ENCODE results near the gene WDFY3. TPM values are rescaled to one million over a fixed set of nuclear protein-coding genes. Genes with fewer than 3 reads are reported as not detected.
"Not testable (repeated sequence)": the region's sequence is repeated elsewhere in the genome, so short reads cannot be mapped to it uniquely, and the experiment has no call there.

WDFY3 gene
- total RNA-seq, 1 experiment from 2014 or later = 20.9 TPM

- no peak for DNase-seq (ENCODE audit: low read depth)
These were observed 247.8 kb downstream of the WDFY3 start for GRCh38 chr4:84718699-84719098.

GRCh38 chr4:84710548-84710947 is 255.9 kb downstream of the WDFY3 start:
- DNase-seq (ENCODE audit: low read depth) = no peak

DNA sequence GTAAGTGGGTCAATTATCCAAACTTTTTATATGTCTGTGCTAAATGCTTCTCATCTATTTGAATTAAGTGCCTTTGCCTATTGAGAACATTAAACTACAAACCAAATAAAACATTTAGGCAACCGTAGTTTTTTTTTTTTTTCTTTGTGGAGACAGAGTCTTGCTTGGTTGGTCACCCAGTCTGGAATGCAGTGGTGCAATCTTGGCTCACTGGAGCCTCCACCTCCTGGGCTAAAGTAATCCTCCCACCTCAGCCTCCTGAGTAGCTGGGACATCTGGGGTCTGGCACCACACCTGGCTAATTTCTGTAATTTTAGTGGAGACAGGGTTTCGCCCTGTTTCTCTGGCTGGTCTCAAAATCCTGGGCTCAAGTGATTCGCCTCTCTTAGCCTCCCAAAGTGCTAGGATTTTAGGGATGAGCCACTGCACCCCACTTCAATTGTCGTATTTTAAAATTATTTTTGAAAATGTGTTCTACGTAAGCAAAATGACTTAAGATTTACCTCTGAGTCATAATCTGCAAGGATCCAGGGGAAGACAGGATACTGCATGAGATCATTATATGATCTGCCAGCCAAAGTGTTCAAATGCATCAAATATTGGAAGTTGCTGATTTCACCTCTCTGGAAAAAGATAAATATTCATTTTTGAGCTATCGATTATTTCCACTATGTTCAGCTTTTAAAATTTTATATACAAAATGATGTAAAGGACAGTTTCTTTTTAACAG is 257.9 kb downstream of the WDFY3 start:
- DNase-seq (ENCODE audit: low read depth) = no peak

- no peak for DNase-seq (ENCODE audit: low read depth)
These were observed 260.2 kb downstream of the WDFY3 start for GRCh38 chr4:84706286-84706685.

DNA sequence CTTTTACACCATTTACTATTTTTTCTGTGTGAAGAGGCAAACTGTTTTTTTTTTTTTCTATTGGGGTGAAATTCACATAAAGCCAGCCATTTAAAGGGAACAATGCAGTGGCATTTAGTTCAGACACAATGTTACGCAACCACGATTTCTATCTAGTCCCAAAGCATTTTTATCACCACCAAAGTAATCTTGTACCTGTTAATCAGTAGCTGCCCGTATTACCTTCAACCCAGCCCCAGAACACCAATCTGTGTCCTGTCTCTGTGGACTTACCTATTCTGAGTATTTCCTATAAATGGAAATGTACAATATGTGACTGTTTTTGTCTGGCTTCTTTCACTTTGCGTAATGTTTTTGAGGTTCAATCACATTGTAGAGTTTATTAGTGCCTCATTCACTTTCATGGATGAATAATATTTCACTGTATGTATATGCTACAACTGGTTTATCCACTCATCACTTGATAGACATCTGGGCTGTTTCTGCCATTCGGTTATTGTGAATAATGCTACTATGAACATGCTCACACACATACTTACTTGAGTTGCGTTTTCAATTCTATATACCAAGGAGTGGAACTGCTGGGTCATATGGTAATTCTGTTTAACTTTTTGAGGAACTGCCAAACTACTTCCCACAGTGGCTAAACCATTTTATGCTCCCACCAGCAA is 267.4 kb downstream of the WDFY3 start:
- DNase-seq (ENCODE audit: low read depth) = no peak

DNA sequence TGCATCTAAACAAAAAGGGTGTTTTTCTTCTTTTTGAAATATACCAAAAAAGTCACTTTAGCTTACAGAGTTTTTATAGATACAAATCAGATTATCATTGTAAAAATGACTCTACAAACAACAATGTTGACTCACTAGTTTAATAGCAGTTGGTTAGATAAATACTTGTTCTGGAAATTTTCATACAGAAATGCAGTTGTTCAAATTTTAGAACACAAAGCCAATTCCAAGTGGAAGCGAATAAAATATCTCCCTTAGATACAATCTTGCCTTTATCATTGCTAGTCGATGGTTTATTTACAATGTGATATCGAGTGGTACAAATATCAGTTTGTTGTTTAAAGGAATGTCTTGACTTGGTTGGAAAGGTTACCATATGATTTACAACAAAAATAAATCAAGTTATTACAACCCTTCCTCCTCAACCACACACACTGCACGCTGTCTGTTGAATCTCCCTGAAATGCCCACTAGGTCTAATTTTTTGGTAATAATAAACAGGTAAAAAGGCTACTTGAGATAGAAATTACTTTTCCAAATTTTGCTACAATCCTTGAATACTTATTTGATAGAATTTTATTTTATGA is 268.8 kb downstream of the WDFY3 start:
- DNase-seq (ENCODE audit: low read depth) = peak; percentile 33

DNA sequence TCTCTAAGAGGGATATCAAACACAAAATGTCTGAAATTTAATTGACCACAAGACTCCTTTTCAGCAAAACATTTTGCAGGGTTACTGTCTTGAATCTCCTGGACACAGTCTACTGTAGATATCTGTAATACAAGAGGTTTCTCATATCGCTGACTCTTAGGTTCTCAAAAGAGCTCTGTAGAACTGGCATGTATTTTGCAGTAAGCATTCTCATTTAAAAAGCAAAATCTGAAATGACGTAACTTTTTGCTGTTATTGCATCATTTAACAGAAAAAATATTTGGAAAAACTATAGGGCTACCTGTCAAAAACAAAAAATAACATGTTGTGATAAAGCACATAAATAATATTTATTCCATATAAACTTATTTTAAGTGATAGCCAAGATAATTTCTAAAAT is 269.3 kb downstream of the WDFY3 start:
- DNase-seq (ENCODE audit: low read depth) = no peak

- DNase-seq (ENCODE audit: low read depth) = no peak
These were observed 274.7 kb downstream of the WDFY3 start for GRCh38 chr4:84691800-84692199.

GRCh38 chr4:84691170-84691691 is 275.3 kb downstream of the WDFY3 start:
- DNase-seq (ENCODE audit: low read depth) = peak; percentile 94

GRCh38 chr4:84690481-84690880 is 276.0 kb downstream of the WDFY3 start:
- peak; percentile 38 for DNase-seq (ENCODE audit: low read depth)

GRCh38 chr4:84689197-84689596 is 277.3 kb downstream of the WDFY3 start:
- no peak for DNase-seq (ENCODE audit: low read depth)

DNA sequence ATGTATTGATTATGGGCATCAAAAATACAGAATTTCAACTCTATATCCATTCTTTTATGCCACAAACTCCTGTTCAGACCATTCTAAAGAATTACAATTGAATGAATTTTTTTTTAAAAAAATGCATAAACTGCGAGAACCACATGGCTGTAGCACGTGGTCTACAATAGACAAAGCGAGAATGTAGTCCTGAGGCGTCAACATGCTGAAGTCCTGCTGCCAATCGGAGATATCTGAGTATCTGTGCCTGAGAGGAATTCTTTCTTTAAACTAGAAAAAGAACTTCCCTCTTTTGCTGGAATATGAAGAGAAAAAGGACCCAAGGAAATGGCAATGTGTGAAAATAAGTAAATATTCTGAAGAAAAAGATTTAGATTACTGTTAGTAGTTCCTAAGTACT is 277.9 kb downstream of the WDFY3 start:
- no peak for DNase-seq (ENCODE audit: low read depth)

- no peak for DNase-seq (ENCODE audit: low read depth)
These were observed 281.4 kb downstream of the WDFY3 start for GRCh38 chr4:84685105-84685504.

- DNase-seq (ENCODE audit: low read depth) = no peak
These were observed 282.1 kb downstream of the WDFY3 start for GRCh38 chr4:84684361-84684760.

DNA sequence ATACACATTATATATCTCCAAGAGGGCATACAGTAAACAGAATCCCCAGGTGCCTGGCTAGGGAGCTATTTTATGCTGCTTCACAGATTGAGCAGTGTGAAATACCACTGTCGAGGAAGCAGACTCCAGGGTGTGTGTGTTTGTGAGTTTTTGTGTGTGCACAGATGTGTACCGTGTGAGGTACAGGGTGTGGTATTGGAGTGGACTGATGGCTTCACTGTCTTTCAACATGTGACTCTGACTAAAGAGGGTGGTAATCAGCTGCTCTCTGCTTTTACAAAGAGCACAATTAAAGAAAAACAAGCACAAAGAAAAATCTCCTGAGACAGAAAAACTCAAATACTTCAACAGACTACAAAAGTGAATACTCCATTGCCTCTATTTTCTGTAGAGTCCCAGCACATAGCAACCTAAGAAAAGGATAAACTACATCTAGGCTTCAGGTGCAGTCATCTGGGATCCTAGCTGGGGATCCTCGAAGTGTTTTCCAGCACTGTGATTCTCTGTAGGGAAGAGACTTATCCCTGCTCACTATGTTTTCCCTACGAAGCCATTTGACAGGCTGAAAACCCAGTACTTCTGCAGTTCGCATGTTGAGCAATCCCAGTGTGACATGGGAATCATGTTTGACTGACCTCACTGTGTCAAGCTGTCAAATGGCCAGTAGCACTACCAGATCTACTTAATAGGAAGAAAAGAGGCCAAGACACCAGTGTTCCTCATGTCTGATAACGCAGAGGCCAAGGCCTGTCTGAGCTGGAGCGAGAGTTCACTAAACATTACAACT is 283.2 kb downstream of the WDFY3 start:
- DNase-seq (ENCODE audit: low read depth) = no peak

- DNase-seq (ENCODE audit: low read depth) = not testable (repeated sequence)
These were observed 283.8 kb downstream of the WDFY3 start for GRCh38 chr4:84682661-84683060.

- DNase-seq (ENCODE audit: low read depth) = peak; percentile 84
These were observed 284.8 kb downstream of the WDFY3 start for GRCh38 chr4:84681486-84682274.

GRCh38 chr4:84680956-84681355 is 285.5 kb downstream of the WDFY3 start:
- peak; percentile 53 for DNase-seq (ENCODE audit: low read depth)

- DNase-seq (ENCODE audit: low read depth) = no peak
These were observed 287.3 kb downstream of the WDFY3 start for GRCh38 chr4:84678976-84679744.

GRCh38 chr4:84677995-84678394 is 288.5 kb downstream of the WDFY3 start:
- no peak for DNase-seq (ENCODE audit: low read depth)

Data from M059J (cell line).